Superior temporal gyrus (tissue), 1 donor: Measurements from ENCODE around the gene GPN2.

ENCODE experiments used
- DNase-seq: peaks from one replicate; pipeline ENCODE4 v3.0.0-alpha.2; 2016; ENCODE audit errors: extremely low spot score

GPN2 gene

GRCh38 chr1:26889551-26890466, at the start of gene GPN2:
GPN2 (minus strand) TSS chr1:26890283; CDS start chr1:26890096, 187 bp downstream.
- DNase-seq: peak; percentile 89

GRCh38 chr1:26938659-26939025, 48.6 kb upstream of the GPN2 start:
- DNase-seq: no peak

- no peak for DNase-seq
Measured at GRCh38 chr1:26938004-26938658, 48.0 kb upstream of the GPN2 start.

- DNase-seq: no peak
Measured at GRCh38 chr1:26936823-26937222, 46.7 kb upstream of the GPN2 start.

GRCh38 chr1:26932531-26932930, 42.4 kb upstream of the GPN2 start:
- DNase-seq: no peak

- no peak for DNase-seq
Measured at GRCh38 chr1:26923711-26924110, 33.6 kb upstream of the GPN2 start.

GRCh38 chr1:26922901-26923300, 32.8 kb upstream of the GPN2 start:
- DNase-seq: no peak

GRCh38 chr1:26922431-26922729, 32.3 kb upstream of the GPN2 start:
- DNase-seq: no peak

- peak; percentile 99 for DNase-seq
Measured at GRCh38 chr1:26921540-26922430, 31.7 kb upstream of the GPN2 start, which contains the start of gene NUDC. NUDC (plus strand) TSS chr1:26921743; CDS start chr1:26921849, 106 bp downstream.

GRCh38 chr1:26921126-26921539, 31.1 kb upstream of the GPN2 start:
- no peak for DNase-seq

- DNase-seq: no peak
Measured at GRCh38 chr1:26915204-26915842, 25.2 kb upstream of the GPN2 start.

GRCh38 chr1:26913754-26914619, 23.9 kb upstream of the GPN2 start, which contains the start of gene NR0B2:
NR0B2 (minus strand) TSS chr1:26913975; CDS start chr1:26913940, 35 bp downstream.
- DNase-seq: no peak

GRCh38 chr1:26913389-26913753, 23.3 kb upstream of the GPN2 start:
- DNase-seq: no peak

GRCh38 chr1:26912147-26912490, 22.0 kb upstream of the GPN2 start:
- no peak for DNase-seq

GRCh38 chr1:26911399-26912146, 21.5 kb upstream of the GPN2 start:
- no peak for DNase-seq

GRCh38 chr1:26910343-26911160, 20.5 kb upstream of the GPN2 start:
- no peak for DNase-seq

- no peak for DNase-seq
Measured at GRCh38 chr1:26909951-26910342, 19.9 kb upstream of the GPN2 start.

- no peak for DNase-seq
Measured at GRCh38 chr1:26907071-26907917, 17.2 kb upstream of the GPN2 start.
